NCI-H2227 (cell line): ENCODE results near the gene ALG6.
"Not testable (repeated sequence)": the region's sequence is repeated elsewhere in the genome, so short reads cannot be mapped to it uniquely, and the experiment has no call there.

Experiments used
- DNase-seq: peaks from one replicate; lab custom pipeline; 2025; ENCODE audit not compliant: unreplicated experiment; lab: John Stamatoyannopoulos, UW

The ALG6 gene

DNA sequence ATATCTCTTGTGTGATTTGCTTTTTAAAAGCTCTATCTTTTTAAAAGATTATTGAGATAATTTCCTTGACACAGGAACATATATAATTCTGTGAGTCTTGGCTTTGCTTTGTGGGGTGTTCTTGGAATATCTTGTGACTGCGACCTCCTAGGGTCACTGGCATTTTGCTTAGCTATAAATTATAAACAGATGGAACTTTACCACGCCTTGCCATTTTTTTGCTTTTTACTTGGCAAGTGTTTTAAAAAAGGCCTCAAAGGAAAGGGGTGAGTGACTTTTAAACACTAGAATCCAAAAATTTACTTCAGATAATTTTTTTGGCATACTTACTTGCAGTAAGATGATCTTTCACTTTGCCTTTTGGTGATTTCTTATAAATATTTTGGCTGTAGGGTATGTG, 43.6 kb downstream of the ALG6 start:
- DNase-seq = no peak

DNA sequence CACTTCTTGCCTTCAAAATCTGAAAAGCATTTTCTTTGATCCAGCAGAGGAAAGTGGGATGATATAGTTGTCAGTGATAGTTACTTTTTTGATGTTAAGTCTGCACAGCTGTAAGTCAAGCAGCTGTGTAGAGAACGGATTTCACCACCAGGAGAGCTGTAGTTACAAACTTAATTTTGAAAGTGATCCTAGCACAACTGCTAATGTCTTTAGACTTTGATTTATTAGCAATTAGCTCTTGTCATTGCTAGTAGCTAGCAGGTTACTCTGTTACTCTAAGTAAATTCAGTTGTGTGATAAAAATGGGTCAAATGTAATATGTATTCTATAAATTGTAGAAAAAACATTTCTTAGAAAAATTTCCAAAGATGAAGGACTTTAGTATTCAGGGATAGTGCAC, 46.0 kb downstream of the ALG6 start:
- no peak for DNase-seq

DNA sequence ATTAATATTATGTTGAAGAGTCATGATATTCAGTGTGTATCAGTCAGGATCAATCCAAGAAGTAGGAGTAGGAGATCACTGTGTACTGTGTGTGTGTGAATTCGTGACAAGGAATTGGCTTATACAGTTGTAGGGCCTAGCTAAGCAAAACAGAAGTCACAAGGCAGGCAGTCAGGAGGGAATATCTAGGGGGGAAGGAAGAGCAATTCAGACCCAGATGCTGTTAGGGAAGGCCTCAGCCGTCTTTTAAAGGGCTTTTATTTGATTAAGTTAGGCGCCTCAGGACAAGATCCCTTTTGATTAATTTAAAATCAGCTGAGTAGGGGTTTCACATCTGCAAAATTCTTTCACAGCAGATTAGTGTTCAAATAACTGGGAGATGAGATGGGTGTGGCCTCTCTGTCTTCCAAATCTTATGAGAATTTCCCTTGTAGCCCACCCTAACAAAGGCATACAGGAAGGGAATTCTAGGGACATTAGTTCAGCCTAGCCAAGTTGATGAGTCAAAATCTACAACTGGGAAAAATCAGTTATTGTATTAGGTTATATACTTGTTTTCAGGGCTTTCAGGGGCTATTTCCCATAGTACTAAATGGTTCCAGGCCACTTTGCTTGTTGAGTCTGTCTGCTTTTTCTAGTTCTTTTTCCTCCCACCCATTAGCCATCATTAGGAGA, 47.4 kb downstream of the ALG6 start:
- DNase-seq = no peak

DNA sequence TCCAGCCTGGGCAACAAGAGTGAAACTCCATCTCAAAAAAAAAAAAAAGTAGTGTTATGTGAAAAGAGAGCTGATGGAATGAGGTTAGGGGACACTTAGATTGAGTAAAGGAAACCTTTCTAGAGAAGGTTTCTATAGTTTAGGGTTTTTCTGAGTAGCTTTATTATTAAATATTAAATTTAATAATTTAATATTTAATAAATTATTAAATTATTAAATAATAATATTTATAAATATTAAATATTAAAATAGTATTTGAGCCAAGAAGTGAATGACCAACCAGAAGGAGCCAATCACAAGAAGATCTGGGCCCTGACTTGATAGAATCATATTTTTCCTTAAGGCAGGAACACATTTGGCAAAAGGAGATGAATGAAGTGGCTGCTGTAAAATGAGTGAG, 50.7 kb downstream of the ALG6 start:
- DNase-seq = no peak

DNA sequence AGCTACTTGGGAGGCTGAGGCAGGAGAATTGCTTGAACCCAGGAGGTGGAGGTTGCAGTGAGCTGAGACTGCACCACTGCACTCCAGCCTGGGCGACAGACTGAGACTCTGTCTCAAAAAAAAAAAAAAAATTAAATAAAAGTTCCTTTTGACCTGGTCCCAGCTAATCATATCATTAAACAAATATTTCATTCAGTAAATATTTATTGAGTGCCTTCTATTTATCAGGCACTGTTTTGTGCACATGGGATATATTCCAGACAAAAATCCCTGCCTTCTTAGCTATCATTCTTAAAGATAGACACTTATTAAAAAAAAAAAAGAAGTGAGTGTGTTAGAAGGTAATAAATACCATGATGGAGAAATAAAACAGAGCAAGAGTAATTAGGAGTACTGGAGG, 53.3 kb downstream of the ALG6 start:
- DNase-seq = not testable (repeated sequence)

DNA sequence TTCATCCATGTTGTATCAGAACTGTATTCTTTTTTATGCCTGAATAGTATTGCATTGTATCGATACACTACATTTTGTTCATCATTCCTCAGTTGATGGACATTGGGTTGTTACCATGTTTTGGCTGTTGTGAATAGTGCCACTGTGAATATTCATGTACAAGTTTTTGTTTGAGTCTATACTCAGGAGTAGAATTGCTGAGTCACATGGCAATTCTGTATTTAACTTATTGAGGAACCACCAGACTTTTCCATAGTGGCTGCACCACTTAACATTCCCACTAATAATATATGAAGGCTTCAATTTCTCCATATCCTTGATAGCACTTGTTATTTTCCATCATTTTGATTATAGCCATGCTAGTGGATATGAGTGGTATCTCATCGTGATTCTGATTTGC, 56.2 kb downstream of the ALG6 start:
- DNase-seq = no peak

DNA sequence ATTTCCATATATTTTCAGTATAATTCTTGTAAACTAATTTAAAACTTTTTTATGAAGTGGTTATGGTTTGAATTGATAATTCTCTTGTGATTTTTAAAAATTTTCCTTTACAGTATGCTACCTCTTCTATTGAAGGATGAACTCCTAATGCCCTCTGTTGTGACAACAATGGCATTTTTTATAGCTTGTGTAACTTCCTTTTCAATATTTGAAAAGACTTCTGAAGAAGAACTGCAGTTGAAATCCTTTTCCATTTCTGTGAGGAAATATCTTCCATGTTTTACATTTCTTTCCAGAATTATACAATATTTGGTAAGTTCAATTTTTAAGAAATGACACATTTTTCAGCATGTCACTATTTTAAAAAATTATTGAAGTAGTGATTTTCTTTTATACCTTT, 61.4 kb downstream of the ALG6 start:
- no peak for DNase-seq

DNA sequence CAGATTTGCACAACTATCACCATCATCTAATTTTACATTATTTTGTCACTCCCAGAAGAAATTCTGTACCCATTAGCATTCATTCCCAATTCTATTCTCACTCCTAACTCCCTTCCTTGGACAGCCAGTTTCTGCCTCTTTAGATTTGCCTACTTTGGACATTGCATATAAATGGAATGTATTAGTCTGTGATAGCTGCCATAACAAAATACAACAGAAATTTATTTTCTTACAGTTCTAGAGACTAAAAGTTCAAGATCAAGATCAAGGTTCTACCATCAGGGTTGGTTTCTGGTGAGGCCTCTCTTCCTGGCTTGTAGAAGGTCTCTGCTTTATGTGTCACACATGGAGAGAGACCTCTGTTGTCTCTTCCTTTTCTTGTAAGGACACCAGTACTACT, 61.9 kb downstream of the ALG6 start:
- no peak for DNase-seq

DNA sequence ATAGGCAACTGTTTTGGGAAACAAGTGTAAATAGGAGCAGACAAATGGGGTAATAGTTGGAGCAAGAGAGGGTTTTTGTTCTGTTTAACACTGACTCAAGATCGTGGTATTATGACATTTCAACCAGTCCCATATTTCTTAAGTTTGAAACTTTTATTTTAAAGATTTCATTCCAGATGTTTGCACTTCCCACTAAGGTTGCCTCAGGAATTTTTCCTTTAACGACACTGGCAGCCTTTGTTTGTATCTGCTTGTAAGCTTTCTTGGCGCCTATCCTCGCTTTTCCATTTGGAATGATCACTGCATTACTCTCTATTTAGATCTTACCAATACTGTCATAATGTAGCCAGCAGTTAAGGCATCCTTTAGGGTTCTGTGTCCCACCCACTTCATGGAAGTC, 67.7 kb downstream of the ALG6 start:
- DNase-seq = no peak

DNA sequence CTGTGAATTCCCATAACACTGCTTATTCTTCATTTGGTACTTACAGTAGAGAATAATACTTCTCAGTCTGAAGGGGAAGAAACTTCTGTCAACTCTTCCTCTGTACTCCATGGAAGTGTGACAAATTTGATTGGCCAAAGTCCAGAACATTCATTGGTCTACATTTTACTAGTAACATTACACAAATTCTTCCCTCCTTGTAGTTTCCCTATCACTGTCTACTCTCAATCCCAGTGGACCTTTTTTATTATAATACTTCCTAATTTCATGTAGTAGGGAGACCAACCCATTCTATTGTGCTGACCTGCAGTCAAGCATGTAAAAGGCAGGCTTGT, 74.7 kb downstream of the ALG6 start:
- DNase-seq = no peak

DNA sequence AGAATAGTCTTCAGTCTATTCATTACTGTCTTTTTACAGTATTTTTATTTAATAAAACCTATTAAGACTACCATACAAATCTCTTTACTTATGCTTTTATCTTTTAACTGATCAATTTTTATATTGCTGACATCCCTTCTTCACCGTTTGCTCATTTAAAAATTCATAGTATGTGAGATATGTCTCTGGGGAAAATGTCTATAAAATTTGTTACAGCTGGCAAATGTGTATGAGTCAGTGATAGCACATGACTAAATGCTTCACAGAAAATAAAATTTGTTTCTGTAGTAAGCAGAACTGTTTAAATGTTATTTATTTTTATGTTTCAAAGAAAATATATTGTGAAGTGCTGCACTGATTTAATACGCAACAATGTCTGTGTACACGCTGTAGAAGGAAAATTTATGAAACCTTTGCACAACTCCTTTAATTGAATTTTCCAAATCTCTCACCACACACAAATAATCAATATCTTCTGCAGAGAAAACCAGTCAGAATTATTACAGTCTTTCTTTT, 81.4 kb downstream of the ALG6 start:
- no peak for DNase-seq

DNA sequence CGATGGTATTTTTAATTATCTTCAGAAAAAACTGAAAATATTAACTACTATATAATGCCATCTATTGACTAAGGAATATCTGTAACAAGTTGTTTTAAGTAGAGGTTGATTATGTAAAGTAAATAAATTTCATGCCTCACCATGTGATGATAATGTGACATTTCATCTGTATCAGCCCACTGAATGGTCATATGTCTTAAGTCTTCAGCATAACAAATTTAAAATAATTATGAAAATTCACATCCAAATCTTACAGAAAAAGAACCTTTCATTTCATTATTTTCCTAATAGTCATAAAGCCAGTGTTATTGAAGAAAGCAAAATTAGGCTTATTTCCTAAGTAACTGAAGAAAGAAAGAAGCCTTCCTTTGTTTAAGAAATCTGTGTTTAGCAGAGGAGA, 83.0 kb downstream of the ALG6 start:
- no peak for DNase-seq

DNA sequence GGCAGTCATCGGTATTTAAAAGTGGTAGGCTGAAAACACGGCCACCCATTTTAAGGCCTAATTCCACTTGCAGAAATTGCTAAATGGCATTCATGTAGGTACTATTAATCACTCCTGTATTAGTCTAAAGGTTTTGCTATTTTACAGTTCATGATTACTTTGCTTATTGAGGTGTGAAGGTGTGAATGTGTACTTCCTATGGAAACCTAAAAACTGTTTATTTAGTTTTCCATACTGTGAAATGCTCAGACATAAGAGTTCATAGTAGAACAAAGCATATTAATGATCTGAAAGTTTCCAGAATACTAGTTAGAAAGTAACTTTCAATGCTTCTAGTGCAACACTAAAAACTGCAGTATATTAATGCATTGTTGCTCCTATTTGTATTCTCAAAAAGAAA, 85.8 kb downstream of the ALG6 start:
- DNase-seq = no peak

DNA sequence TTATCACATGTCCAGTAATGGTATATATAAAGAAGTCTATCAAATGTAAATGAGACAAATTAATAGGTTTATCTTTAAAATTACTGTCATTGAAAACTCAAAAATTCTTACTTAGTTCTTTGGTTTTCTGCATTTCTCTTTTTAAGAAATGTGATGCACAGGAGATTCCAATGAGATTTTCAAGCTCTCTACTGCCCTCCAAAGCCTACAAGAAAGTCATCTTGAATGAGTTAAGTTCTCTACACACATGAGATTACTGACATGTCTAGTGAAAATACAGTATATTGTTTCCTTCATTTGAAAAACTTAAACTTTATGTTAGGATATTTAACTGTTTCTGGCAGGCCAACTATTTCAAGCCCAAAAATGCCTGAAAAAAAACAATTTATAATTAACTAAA, 86.8 kb downstream of the ALG6 start:
- no peak for DNase-seq

DNA sequence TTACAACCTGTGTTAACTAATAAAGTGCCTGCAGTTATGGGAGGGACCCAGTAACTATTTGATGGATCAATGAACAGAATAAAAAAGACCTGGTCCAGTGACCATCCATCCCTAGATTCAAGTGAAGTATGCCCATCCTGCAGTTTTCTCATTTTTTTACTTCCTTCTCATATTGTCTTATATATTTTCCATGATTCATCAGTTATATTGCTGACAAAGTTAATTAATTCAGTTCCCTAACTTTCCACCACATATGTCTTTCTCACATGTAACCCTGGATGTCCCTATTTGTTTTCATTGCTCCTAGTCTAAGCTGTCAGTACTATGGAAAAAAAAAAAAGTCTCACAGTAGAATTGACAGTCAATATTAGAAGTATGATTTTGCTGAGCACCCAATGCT, 91.3 kb downstream of the ALG6 start:
- DNase-seq = no peak

DNA sequence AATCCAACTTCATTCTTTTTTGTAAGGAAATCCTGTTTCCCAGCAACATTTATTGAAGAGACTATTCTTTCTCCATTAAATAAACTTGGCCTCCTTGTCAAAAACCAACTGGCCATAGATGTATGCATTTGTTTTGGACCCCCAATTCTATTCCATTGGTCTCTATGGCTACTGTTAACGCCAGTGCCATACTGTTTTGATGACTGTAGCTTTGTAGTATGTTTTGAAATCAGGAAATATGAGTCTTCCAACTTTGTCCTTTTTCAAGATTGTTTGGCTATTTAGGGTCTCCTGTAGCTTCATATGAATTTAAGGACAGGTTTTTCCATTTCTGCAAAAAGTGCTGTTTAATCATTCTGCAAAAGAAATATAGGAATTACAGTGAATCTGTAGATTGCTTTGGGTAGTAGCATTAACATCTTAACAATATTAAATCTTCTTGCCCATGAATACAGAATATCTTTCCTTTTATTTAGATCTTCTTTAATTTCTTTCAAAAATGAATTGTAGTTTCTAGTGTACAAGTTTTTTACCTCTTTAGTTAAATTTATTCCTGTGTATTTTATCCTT, 94.3 kb downstream of the ALG6 start:
- no peak for DNase-seq

DNA sequence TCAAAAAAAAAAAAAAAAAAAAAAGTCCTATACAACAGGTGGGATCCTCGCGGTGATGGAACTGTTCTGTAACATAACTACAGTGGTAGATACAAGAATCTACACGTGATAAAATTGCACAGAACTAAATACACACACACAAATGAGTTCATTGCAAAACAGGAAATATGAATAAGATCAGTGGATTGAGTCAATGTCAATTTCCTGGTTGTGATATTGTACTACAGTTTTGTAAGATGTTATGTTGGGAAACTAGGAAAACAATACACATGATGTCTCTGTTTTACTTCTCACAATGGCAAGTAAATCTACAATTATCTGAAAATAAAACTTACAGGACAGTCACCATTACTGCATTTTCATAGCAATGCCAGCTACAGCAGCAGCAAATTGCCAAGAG, 95.8 kb downstream of the ALG6 start:
- DNase-seq = no peak

DNA sequence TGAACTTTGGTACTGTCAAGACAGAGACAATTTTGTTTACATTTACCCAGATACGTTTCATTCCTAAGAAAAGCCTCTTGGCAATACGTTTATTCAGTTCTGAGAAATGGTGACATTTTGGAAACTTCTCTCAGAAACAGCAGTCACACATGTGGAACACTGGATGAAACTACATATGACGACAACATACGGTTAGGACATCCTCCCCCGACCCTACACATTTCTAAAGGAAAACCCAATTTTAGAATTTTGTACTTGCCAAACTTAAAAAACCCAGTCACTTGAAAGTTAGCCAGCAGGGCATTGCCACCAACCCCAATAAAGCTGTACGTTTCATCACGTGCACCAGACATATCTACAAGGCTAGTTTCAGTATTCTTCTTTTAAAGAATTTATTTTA, 98.8 kb downstream of the ALG6 start:
- DNase-seq = no peak

DNA sequence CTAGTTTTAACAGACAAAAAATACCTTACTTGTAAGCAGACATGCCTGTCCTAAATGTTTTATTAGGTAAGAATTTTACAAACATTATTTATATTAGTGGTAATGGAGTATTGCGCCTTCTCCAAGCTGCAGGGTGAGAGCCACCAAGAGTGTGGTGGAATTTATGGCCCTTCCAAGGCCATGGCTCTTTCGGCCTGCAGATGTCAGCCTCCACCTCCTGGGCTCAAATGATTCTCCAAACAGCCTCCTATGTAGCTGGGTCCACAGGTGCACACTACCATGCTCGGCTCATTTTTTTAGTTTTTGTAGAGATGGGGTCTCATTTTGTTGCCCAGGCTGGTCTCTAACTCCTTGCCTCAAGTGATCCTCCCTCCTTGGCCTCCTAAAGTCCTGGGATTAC, 99.3 kb downstream of the ALG6 start:
- DNase-seq = no peak

DNA sequence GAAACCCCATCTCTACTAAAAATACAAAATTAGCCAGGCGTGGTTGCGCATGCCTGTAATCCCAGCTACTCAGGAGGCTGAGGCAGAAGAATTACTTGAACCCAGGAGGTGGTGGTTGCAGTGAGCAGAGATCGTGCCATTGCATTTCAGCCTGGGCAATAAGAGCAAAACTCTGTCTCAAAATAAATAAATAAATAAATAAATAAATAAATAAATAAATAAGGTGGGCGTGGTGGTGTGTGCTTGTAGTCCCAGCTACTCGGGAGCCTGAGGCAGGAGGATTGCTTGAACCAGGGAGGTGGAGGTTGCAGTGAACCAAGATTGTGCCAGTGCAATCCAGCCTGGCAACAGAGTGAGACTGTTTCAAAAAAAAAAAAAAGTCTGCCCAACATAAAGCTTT, 101.3 kb downstream of the ALG6 start:
- DNase-seq = not testable (repeated sequence)

DNA sequence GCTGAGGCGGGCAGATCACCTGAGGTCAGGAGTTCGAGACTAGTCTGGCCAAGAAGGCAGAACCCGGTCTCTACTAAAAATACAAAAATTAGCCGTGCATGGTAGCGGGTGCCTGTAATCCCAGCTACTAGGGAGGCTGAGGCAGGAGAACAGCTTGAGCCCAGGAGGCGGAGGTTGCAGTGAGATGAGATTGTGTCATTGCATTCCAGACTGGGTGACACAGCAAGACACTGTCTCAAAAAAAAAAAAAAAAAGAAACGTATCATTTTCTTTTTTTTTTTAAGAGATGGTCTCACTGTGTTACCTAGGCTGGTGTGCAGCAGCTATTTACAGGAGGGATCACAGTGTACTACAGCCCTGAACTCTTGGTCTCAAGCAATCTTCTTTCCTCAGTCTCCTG, 108.3 kb downstream of the ALG6 start:
- no peak for DNase-seq

DNA sequence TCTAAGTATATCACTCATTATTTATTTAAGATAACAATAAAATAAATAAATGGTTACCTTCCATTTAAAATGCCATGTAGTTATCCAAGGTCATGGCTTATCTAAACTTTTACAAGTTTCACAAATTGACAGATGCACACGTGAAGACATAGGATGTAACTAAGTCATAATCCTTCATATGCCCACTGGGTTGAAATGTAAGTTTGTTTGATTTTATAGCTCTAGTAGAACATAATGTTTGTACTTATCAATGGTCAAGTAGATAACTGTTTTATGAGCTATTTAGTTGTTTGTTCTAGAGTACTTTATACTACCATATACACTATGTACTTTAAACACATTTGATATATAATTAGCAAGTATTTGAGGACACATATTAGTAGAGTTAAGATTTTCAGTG, 112.6 kb downstream of the ALG6 start:
- DNase-seq = no peak

DNA sequence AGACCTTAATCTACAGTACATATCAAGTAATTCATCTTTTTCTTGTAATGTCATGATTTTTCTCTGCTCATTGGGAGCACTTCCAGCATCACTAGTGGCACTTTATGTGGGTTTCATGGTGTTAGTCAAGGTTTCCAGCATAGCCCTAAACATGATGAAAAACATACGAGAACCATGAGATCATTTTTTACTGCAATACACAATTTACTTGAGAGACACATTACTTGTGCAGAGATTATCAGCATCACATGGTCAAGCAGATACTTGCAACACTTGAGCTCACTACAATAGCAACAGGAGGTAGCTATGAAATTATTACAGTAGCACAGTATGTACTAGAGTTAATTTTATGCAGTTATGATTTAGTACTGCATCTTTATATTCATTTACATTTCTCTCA, 119.2 kb downstream of the ALG6 start:
- no peak for DNase-seq
